Nephron progenitor cell (in vitro differentiated cells): ENCODE data around the gene SETDB1.
"Not testable (repeated sequence)": the region's sequence is repeated elsewhere in the genome, so short reads cannot be mapped to it uniquely, and the experiment has no call there.

ENCODE experiments used
- DNase-seq: peaks from one replicate; pipeline ENCODE4 v3.0.0; 2021
- H3K27ac Mint-ChIP-seq: 2 replicates; pipeline ENCODE4 v1.8.0; 2021; ENCODE audit warnings: mild to moderate bottlenecking, moderate library complexity, mixed read lengths
- H3K27me3 Mint-ChIP-seq: 2 replicates; pipeline ENCODE4 v1.8.0; 2021; ENCODE audit warnings: mild to moderate bottlenecking, low read depth, mixed read lengths; ENCODE audit not compliant: poor library complexity
- H3K36me3 Mint-ChIP-seq: 2 replicates; pipeline ENCODE4 v1.8.0; 2021; ENCODE audit warnings: low read depth, mixed read lengths
- H3K4me1 Mint-ChIP-seq: 2 replicates; pipeline ENCODE4 v1.8.0; 2021; ENCODE audit warnings: mixed read lengths
- H3K4me3 Mint-ChIP-seq: 2 replicates; pipeline ENCODE4 v1.8.0; 2021; ENCODE audit warnings: mild to moderate bottlenecking, moderate library complexity, mixed read lengths
- H3K9me3 Mint-ChIP-seq: 2 replicates; pipeline ENCODE4 v1.8.0; 2021; ENCODE audit warnings: mild to moderate bottlenecking, moderate library complexity, mixed read lengths
- CTCF ChIP-seq: fragments of 200-600 bp; sonication (generic); IDR thresholded peaks from 2 replicates; pipeline ENCODE4 v1.5.0; 2021; ENCODE audit warnings: antibody characterized with exemption

Gene SETDB1

GRCh38 chr1:150926097-150926741, at the start of gene SETDB1:
TSS of gene SETDB1 (plus strand) at chr1:150926363. CDS start at chr1:150927715, 1,352 bp downstream.
- peak within 1 kb of the TSS; percentile 96 for H3K4me3 Mint-ChIP-seq
- TF ChIP-seq CTCF: no peak
- H3K27me3 Mint-ChIP-seq: peaks cover 4% of the 10 kb centered on the region
- peaks cover 42% of the 10 kb centered on the region for H3K36me3 Mint-ChIP-seq
- peaks cover 35% of the 10 kb centered on the region for H3K9me3 Mint-ChIP-seq
- H3K27ac Mint-ChIP-seq: peak within 1 kb of the TSS; percentile 99
- H3K4me1 Mint-ChIP-seq: peaks cover 29% of the 10 kb centered on the region
- DNase-seq: peak; percentile 90

DNA sequence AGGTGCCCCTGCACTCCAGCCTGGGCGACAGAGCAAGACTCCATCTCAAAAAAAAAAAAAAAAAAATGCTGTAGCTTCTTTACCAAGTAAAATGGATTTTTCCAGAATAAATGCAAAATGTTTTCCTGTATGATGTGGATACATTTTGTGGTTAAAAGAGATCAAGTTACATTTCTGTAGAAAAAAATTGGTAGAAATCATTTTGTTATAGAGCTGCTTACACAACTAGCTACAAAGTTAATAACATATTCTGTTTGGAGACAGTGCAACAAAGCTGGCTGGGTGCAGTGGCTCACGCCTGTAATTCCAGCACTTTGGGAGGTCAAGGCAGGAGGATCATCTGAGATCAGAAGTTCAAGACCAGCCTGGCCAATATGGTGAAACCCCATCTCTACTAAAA, 47.2 kb upstream of the SETDB1 start:
- not testable (repeated sequence) for DNase-seq
- peaks cover 24% of the 10 kb centered on the region for H3K4me1 Mint-ChIP-seq

GRCh38 chr1:150881331-150882070, 44.7 kb upstream of the SETDB1 start:
- H3K27me3 Mint-ChIP-seq: peaks cover 4% of the 10 kb centered on the region
- no peak for TF ChIP-seq CTCF
- no peak for DNase-seq
- H3K9me3 Mint-ChIP-seq: no peaks in the 10 kb centered on the region
- no peaks in the 10 kb centered on the region for H3K36me3 Mint-ChIP-seq
- no peak overlapping the region for H3K4me3 Mint-ChIP-seq
- H3K4me1 Mint-ChIP-seq: peaks cover 5% of the 10 kb centered on the region
- no peak overlapping the region for H3K27ac Mint-ChIP-seq

More for the DNA sequence above, 47.2 kb upstream of the SETDB1 start:
- not testable (repeated sequence) for H3K4me3 Mint-ChIP-seq, H3K27ac Mint-ChIP-seq, H3K36me3 Mint-ChIP-seq, H3K27me3 Mint-ChIP-seq, H3K9me3 Mint-ChIP-seq

GRCh38 chr1:150883121-150883520, 43.0 kb upstream of the SETDB1 start:
- H3K4me1 Mint-ChIP-seq, H3K36me3 Mint-ChIP-seq, DNase-seq, H3K27ac Mint-ChIP-seq, H3K9me3 Mint-ChIP-seq, H3K4me3 Mint-ChIP-seq, H3K27me3 Mint-ChIP-seq: not testable (repeated sequence)

- H3K4me3 Mint-ChIP-seq: no peak within 1 kb of the TSS
Observed at GRCh38 chr1:150887018-150887417, 39.1 kb upstream of the SETDB1 start, which contains the start of gene CTXND2. TSS of gene CTXND2 (plus strand) at chr1:150887136. CDS start at chr1:150912315, 25,179 bp downstream.

DNA sequence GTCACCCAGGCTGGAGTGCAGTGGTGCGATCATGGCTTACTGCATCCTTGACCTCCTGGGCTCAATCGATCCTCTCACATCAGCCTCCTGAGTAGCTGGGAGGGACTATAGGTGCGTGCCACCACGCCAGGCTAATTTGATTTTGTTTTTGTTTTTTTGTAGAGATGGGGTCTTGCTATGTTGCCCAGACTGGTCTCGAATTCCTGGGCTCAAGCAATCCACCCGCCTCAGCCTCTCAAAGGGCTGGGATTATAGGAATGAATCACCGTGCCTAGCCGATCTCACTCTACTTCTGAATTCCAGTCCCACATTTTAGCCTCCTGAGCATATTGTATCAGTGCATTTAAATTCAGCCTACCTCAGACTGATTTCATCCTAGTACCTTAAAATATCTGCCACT, 37.4 kb upstream of the SETDB1 start:
- TF ChIP-seq CTCF: no peak
- H3K4me3 Mint-ChIP-seq: no peak overlapping the region
- H3K27me3 Mint-ChIP-seq: peaks cover 11% of the 10 kb centered on the region
- no peaks in the 10 kb centered on the region for H3K36me3 Mint-ChIP-seq
- H3K27ac Mint-ChIP-seq: no peak overlapping the region
- no peaks in the 10 kb centered on the region for H3K9me3 Mint-ChIP-seq
- no peak for DNase-seq
- H3K4me1 Mint-ChIP-seq: peaks cover 6% of the 10 kb centered on the region

More at GRCh38 chr1:150887018-150887417, 39.1 kb upstream of the SETDB1 start, which contains the start of gene CTXND2:
- H3K9me3 Mint-ChIP-seq: no peaks in the 10 kb centered on the region
- peaks cover 6% of the 10 kb centered on the region for H3K4me1 Mint-ChIP-seq
- no peak for TF ChIP-seq CTCF
- H3K36me3 Mint-ChIP-seq: no peaks in the 10 kb centered on the region
- peak within 1 kb of the TSS; percentile 39 for H3K27ac Mint-ChIP-seq
- H3K27me3 Mint-ChIP-seq: peaks cover 15% of the 10 kb centered on the region
- DNase-seq: no peak
